Neural progenitor cell (in vitro differentiated cells): ENCODE measurements around the gene MAGI1. TPM values are rescaled to one million over a fixed set of nuclear protein-coding genes. Genes with fewer than 3 reads are reported as not detected.

Source experiments
- DNase-seq: peaks from one replicate; pipeline ENCODE4 v3.0.0-alpha.2; 2016; ENCODE audit warnings: low spot score
- H2AFZ ChIP-seq: fragments of 200-600 bp; sonication (generic); replicated peaks from 2 replicates; pipeline ENCODE4 v1.6.1; 2016; ENCODE audit warnings: antibody characterized with exemption
- H3F3A ChIP-seq: fragments of 200-600 bp; sonication (generic); 2 replicates; pipeline ENCODE4 v1.6.1; 2016; ENCODE audit warnings: antibody characterized with exemption, low read depth
- H3K27ac ChIP-seq: fragments of 200-600 bp; sonication (generic); 2 replicates; pipeline ENCODE4 v1.5.1; 2016; ENCODE audit warnings: mild to moderate bottlenecking
- H3K27me3 ChIP-seq: fragments of 200-600 bp; sonication (generic); 2 replicates; pipeline ENCODE4 v1.6.1; 2016; ENCODE audit warnings: mild to moderate bottlenecking, moderate library complexity
- H3K36me3 ChIP-seq: fragments of 200-600 bp; sonication (generic); 2 replicates; pipeline ENCODE4 v1.5.1; 2016
- H3K4me1 ChIP-seq: fragments of 200-600 bp; sonication (generic); 2 replicates; pipeline ENCODE4 v1.6.1; 2016; ENCODE audit warnings: mixed run types
- H3K4me2 ChIP-seq: fragments of 200-600 bp; sonication (generic); 2 replicates; pipeline ENCODE4 v1.6.1; 2016
- H3K4me3 ChIP-seq: fragments of 200-600 bp; sonication (generic); 2 replicates; pipeline ENCODE4 v1.5.1; 2016
- H3K79me2 ChIP-seq: fragments of 200-600 bp; sonication (generic); 2 replicates; pipeline ENCODE4 v1.6.1; 2016; ENCODE audit warnings: low read depth
- H3K9ac ChIP-seq: fragments of 200-600 bp; sonication (generic); 2 replicates; pipeline ENCODE4 v1.6.1; 2016
- H3K9me3 ChIP-seq: fragments of 200-600 bp; sonication (generic); 2 replicates; pipeline ENCODE4 v1.5.1; 2016; ENCODE audit warnings: low read depth
- H4K20me1 ChIP-seq: fragments of 200-600 bp; sonication (generic); 2 replicates; pipeline ENCODE4 v1.6.1; 2016; ENCODE audit warnings: low read depth
- H3K27ac Mint-ChIP-seq: 3 replicates; pipeline ENCODE4 v1.8.0; 2021; ENCODE audit warnings: mixed read lengths
- H3K27me3 Mint-ChIP-seq: 2 replicates; pipeline ENCODE4 v1.8.0; 2022; ENCODE audit warnings: low read depth, mild to moderate bottlenecking, inconsistent platforms, moderate library complexity, mixed read lengths; ENCODE audit not compliant: insufficient read depth
- H3K36me3 Mint-ChIP-seq: 3 replicates; pipeline ENCODE4 v1.8.0; 2021; ENCODE audit warnings: mixed read lengths
- H3K4me1 Mint-ChIP-seq: 3 replicates; pipeline ENCODE4 v1.8.0; 2021; ENCODE audit warnings: mixed read lengths
- H3K4me3 Mint-ChIP-seq: 3 replicates; pipeline ENCODE4 v1.8.0; 2021; ENCODE audit warnings: mild to moderate bottlenecking, moderate library complexity, mixed read lengths
- H3K9me3 Mint-ChIP-seq: 3 replicates; pipeline ENCODE4 v1.8.0; 2020; ENCODE audit warnings: mixed read lengths
- EZH2 ChIP-seq: fragments of 200-600 bp; sonication (generic); IDR thresholded peaks from 2 replicates; pipeline ENCODE4 v1.6.1; 2017; ENCODE audit warnings: antibody characterized with exemption, mild to moderate bottlenecking, moderate library complexity
- EZH2phosphoT487 ChIP-seq: fragments of 200-600 bp; sonication (generic); IDR thresholded peaks from 2 replicates; pipeline ENCODE4 v1.6.1; 2017; ENCODE audit warnings: antibody characterized with exemption
- total RNA-seq: library from RNA; depleted of rRNA; stranded (reverse); fragments of >200 nt; gene quantifications from 2 replicates; pipeline ENCODE4 v1.2.3, GENCODE V29; 2015; ENCODE audit warnings: low replicate concordance
- TF ChIP-seq, protein P1 (sequence below): fragments of 200-600 bp; sonication (generic); IDR thresholded peaks from 2 replicates; pipeline ENCODE4 v1.5.1; 2017; ENCODE audit warnings: antibody characterized with exemption, mild to moderate bottlenecking

The MAGI1 gene
- total RNA-seq, 1 donor from 2014 or later = 40.6 TPM

DNA sequence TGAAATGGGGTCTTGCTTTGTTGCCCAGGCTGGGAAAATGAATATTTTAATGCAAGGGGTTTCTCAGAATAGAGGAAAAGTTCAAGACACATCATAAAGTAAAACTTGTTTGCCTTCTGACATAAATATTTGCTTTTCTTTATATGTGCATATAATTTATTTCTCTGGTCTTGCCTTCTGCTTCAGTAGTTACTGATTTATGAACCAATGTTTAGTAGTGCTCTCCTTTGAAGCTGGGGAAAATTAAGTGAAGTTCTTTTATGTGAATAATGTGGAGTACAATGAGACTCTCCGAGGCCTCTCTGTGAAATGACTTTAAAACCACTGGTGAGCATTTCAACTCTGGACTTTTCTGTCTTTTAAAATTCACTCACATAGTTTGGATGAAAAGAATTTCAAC is 55.6 kb downstream of the MAGI1 start:
- Mint-ChIP-seq H3K27me3 (peaks cover 2% of the 10 kb centered on the region), H3K4me3 (no peak overlapping the region), H3K27ac (no peak overlapping the region), H3K4me1 (peaks cover 11% of the 10 kb centered on the region), H3K9me3 (no peaks in the 10 kb centered on the region), H3K36me3 (no peaks in the 10 kb centered on the region)
- DNase-seq = no peak
- H3K9ac ChIP-seq = no peak overlapping the region
- H2AFZ ChIP-seq = no peak overlapping the region
- H3K27ac ChIP-seq = no peak overlapping the region
- TF ChIP-seq EZH2 = no peak
- TF ChIP-seq EZH2phosphoT487 = no peak
- TF ChIP-seq, protein P1, sequence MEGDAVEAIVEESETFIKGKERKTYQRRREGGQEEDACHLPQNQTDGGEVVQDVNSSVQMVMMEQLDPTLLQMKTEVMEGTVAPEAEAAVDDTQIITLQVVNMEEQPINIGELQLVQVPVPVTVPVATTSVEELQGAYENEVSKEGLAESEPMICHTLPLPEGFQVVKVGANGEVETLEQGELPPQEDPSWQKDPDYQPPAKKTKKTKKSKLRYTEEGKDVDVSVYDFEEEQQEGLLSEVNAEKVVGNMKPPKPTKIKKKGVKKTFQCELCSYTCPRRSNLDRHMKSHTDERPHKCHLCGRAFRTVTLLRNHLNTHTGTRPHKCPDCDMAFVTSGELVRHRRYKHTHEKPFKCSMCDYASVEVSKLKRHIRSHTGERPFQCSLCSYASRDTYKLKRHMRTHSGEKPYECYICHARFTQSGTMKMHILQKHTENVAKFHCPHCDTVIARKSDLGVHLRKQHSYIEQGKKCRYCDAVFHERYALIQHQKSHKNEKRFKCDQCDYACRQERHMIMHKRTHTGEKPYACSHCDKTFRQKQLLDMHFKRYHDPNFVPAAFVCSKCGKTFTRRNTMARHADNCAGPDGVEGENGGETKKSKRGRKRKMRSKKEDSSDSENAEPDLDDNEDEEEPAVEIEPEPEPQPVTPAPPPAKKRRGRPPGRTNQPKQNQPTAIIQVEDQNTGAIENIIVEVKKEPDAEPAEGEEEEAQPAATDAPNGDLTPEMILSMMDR = no peak
- peaks cover 8% of the 10 kb centered on the region for H4K20me1 ChIP-seq
- H3K79me2 ChIP-seq = peaks cover 5% of the 10 kb centered on the region
- H3K9me3 ChIP-seq = no peaks in the 10 kb centered on the region
- no peak overlapping the region for H3K4me3 ChIP-seq
- H3F3A ChIP-seq = peaks cover 4% of the 10 kb centered on the region
- no peak overlapping the region for H3K4me2 ChIP-seq
- no peaks in the 10 kb centered on the region for H3K27me3 ChIP-seq
- peaks cover 12% of the 10 kb centered on the region for H3K4me1 ChIP-seq
- H3K36me3 ChIP-seq = no peaks in the 10 kb centered on the region

- Histone ChIP-seq H3K4me1 (peaks cover 8% of the 10 kb centered on the region), H3K4me3 (no peak overlapping the region), H3K27me3 (no peaks in the 10 kb centered on the region), H3K36me3 (no peaks in the 10 kb centered on the region), H2AFZ (no peak overlapping the region), H3K27ac (no peak overlapping the region), H3K9ac (no peak overlapping the region), H4K20me1 (no peaks in the 10 kb centered on the region), H3K79me2 (peaks cover 4% of the 10 kb centered on the region), H3F3A (peaks cover 4% of the 10 kb centered on the region), H3K4me2 (no peak overlapping the region), H3K9me3 (no peaks in the 10 kb centered on the region)
- Mint-ChIP-seq H3K9me3 (no peaks in the 10 kb centered on the region), H3K36me3 (peaks cover 9% of the 10 kb centered on the region), H3K27ac (no peak overlapping the region), H3K4me3 (no peak overlapping the region), H3K4me1 (peaks cover 11% of the 10 kb centered on the region), H3K27me3 (peaks cover 2% of the 10 kb centered on the region)
- DNase-seq = no peak
- no peak for TF ChIP-seq EZH2
- TF ChIP-seq, protein P1 = no peak
- no peak for TF ChIP-seq EZH2phosphoT487
These were observed 59.0 kb downstream of the MAGI1 start for GRCh38 chr3:65979731-65980130.

DNA sequence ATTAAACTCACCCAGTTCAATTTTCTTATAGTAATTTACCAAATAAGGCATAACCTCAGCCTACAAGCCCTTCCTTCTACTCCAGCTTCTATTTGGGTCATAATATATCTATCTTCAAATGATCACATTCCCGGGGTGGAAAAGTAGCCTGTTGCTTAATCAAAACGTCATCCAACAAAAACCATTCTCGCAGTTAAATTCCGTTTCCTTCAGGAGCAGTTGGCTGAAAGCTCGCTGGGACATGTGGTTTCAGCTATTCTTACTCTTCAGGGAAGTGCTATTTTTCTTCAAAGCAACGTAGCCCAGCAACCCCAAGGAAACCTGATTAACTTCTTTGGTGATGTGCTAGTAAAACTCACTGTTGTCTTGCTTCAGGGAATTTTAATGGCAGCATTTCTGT is 59.6 kb downstream of the MAGI1 start:
- H3K36me3 Mint-ChIP-seq = peaks cover 12% of the 10 kb centered on the region
- H3K27me3 ChIP-seq = no peaks in the 10 kb centered on the region
- H3K4me1 Mint-ChIP-seq = peaks cover 11% of the 10 kb centered on the region
- H3K27me3 Mint-ChIP-seq = peaks cover 2% of the 10 kb centered on the region
- no peak overlapping the region for H2AFZ ChIP-seq
- H3K9me3 ChIP-seq = no peaks in the 10 kb centered on the region
- H3K9me3 Mint-ChIP-seq = no peaks in the 10 kb centered on the region
- no peaks in the 10 kb centered on the region for H4K20me1 ChIP-seq
- H3K4me1 ChIP-seq = peaks cover 8% of the 10 kb centered on the region
- no peak overlapping the region for H3K27ac Mint-ChIP-seq
- H3K36me3 ChIP-seq = no peaks in the 10 kb centered on the region
- H3K4me3 ChIP-seq = no peak overlapping the region
- TF ChIP-seq EZH2phosphoT487 (no peak), EZH2 (no peak)
- TF ChIP-seq, protein P1 = no peak
- H3K79me2 ChIP-seq = peaks cover 4% of the 10 kb centered on the region
- peaks cover 4% of the 10 kb centered on the region for H3F3A ChIP-seq
- no peak overlapping the region for H3K9ac ChIP-seq
- no peak overlapping the region for H3K27ac ChIP-seq
- no peak overlapping the region for H3K4me3 Mint-ChIP-seq
- no peak overlapping the region for H3K4me2 ChIP-seq
- DNase-seq = no peak

DNA sequence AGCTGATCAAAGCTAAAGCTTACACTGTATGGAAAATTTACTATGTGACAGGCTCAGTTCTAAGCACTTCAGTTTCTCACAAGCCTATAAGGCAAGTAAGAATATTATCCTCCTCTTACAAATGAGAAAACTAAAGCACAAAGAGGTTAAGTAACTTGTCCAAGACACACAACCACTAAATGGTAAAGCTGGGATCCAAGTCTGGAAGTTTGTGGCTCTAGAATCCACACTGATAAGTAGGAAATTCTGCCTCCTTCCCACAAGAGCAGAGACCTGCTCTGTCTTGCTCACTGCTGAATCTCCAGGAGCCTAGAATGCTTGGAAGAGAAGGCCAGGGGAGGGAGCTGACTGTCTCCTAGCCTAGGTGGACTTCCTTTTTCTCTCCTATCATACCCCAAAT is 60.6 kb downstream of the MAGI1 start:
- no peaks in the 10 kb centered on the region for H3K9me3 Mint-ChIP-seq
- H3K4me1 ChIP-seq = peaks cover 8% of the 10 kb centered on the region
- no peak overlapping the region for H3K9ac ChIP-seq
- peaks cover 11% of the 10 kb centered on the region for H3K4me1 Mint-ChIP-seq
- no peak overlapping the region for H3K4me3 ChIP-seq
- TF ChIP-seq, protein P1 = no peak
- TF ChIP-seq EZH2phosphoT487 (no peak), EZH2 (no peak)
- H4K20me1 ChIP-seq = no peaks in the 10 kb centered on the region
- no peak overlapping the region for H3K4me2 ChIP-seq
- no peaks in the 10 kb centered on the region for H3K36me3 ChIP-seq
- H3K27me3 Mint-ChIP-seq = peaks cover 2% of the 10 kb centered on the region
- H2AFZ ChIP-seq = no peak overlapping the region
- H3F3A ChIP-seq = peaks cover 4% of the 10 kb centered on the region
- H3K9me3 ChIP-seq = no peaks in the 10 kb centered on the region
- no peak overlapping the region for H3K27ac Mint-ChIP-seq
- no peak for DNase-seq
- H3K27ac ChIP-seq = no peak overlapping the region
- H3K79me2 ChIP-seq = peaks cover 7% of the 10 kb centered on the region
- H3K36me3 Mint-ChIP-seq = peaks cover 12% of the 10 kb centered on the region
- H3K4me3 Mint-ChIP-seq = no peak overlapping the region
- H3K27me3 ChIP-seq = no peaks in the 10 kb centered on the region
